NCI-H1436 (cell line): ENCODE measurements around the gene RBL2.

Source experiments
- DNase-seq: peaks from one replicate; lab custom pipeline; 2025; lab: John Stamatoyannopoulos, UW

Gene RBL2

GRCh38 chr16:53449816-53450517 lies 15.7 kb downstream of the RBL2 start:
- DNase-seq = no peak

- DNase-seq = no peak
These were observed 19.7 kb downstream of the RBL2 start for GRCh38 chr16:53453928-53454327.

GRCh38 chr16:53456625-53457024 lies 22.4 kb downstream of the RBL2 start:
- no peak for DNase-seq

- DNase-seq = no peak
These were observed 23.4 kb downstream of the RBL2 start for GRCh38 chr16:53457670-53458069.

GRCh38 chr16:53458635-53459034 lies 24.4 kb downstream of the RBL2 start:
- DNase-seq = no peak

GRCh38 chr16:53465606-53466280 lies 31.5 kb downstream of the RBL2 start:
- DNase-seq = no peak

- no peak for DNase-seq
These were observed 42.6 kb downstream of the RBL2 start for GRCh38 chr16:53476867-53477266.

GRCh38 chr16:53478965-53479364 lies 44.7 kb downstream of the RBL2 start:
- no peak for DNase-seq

- DNase-seq = no peak
These were observed 46.1 kb downstream of the RBL2 start for GRCh38 chr16:53480394-53480793.

GRCh38 chr16:53482123-53482522 lies 47.9 kb downstream of the RBL2 start:
- no peak for DNase-seq

- no peak for DNase-seq
These were observed 50.3 kb downstream of the RBL2 start for GRCh38 chr16:53484542-53484941.

GRCh38 chr16:53486230-53486629 lies 52.0 kb downstream of the RBL2 start:
- no peak for DNase-seq

GRCh38 chr16:53489755-53490154 lies 55.5 kb downstream of the RBL2 start:
- DNase-seq = no peak

GRCh38 chr16:53492503-53492902 lies 58.2 kb downstream of the RBL2 start:
- DNase-seq = no peak

- no peak for DNase-seq
These were observed 60.4 kb downstream of the RBL2 start for GRCh38 chr16:53494636-53495035.

GRCh38 chr16:53495325-53495724 lies 61.1 kb downstream of the RBL2 start:
- no peak for DNase-seq

- no peak for DNase-seq
These were observed 64.7 kb downstream of the RBL2 start for GRCh38 chr16:53498984-53499383.

GRCh38 chr16:53501216-53501859 lies 67.1 kb downstream of the RBL2 start:
- DNase-seq = no peak

- peak; percentile 62 for DNase-seq
These were observed 68.3 kb downstream of the RBL2 start, which contains the start of gene AKTIP for GRCh38 chr16:53502331-53503269. Gene AKTIP (minus strand): TSS chr16:53503209. CDS start chr16:53500259, 2,950 bp downstream.

- peak; percentile 100 for DNase-seq
These were observed 69.1 kb downstream of the RBL2 start for GRCh38 chr16:53503270-53503923.

GRCh38 chr16:53503991-53504663 lies 69.9 kb downstream of the RBL2 start:
- DNase-seq = no peak
